Measurements from ENCODE around the gene VAV2. TPM values are rescaled to one million over a fixed set of nuclear protein-coding genes. Genes with fewer than 3 reads are reported as not detected.
A peak's percentile ranks its signal among the peaks of the same experiment; 100 is the strongest.

The VAV2 gene
- total RNA-seq, 1 donor from 2014 or later, result 61.9 TPM

- DNase-seq (ENCODE audit: low spot score in 2 of 2, unreplicated experiment in 2 of 2), result no peak
- Mint-ChIP-seq H3K27ac (peak overlapping the region; percentile 34), H3K27me3 (ENCODE audit: low read depth) (no peaks in the 10 kb centered on the region), H3K36me3 (peaks cover 19% of the 10 kb centered on the region), H3K4me3 (no peak overlapping the region), H3K9me3 (no peaks in the 10 kb centered on the region), H3K4me1 (peaks cover 21% of the 10 kb centered on the region)
- no peak for TF ChIP-seq CTCF (IDR thresholded peaks at IDR 0.05; ENCODE audit: unreplicated experiment)
These were observed 135.3 kb downstream of the VAV2 start for GRCh38 chr9:133856798-133857197.

GRCh38 chr9:133855802-133856521, 136.2 kb downstream of the VAV2 start:
- H3K4me3 Mint-ChIP-seq, result no peak overlapping the region
- H3K36me3 Mint-ChIP-seq, result peaks cover 19% of the 10 kb centered on the region
- DNase-seq (ENCODE audit: low spot score in 2 of 2, unreplicated experiment in 2 of 2), result no peak
- no peaks in the 10 kb centered on the region for H3K9me3 Mint-ChIP-seq
- peaks cover 21% of the 10 kb centered on the region for H3K4me1 Mint-ChIP-seq
- no peaks in the 10 kb centered on the region for H3K27me3 Mint-ChIP-seq (ENCODE audit: low read depth)
- TF ChIP-seq CTCF (IDR thresholded peaks at IDR 0.05; ENCODE audit: unreplicated experiment), result no peak
- peak overlapping the region; percentile 92 for H3K27ac Mint-ChIP-seq

- H3K4me3 Mint-ChIP-seq, result no peak overlapping the region
- peak overlapping the region; percentile 92 for H3K27ac Mint-ChIP-seq
- H3K36me3 Mint-ChIP-seq, result peaks cover 15% of the 10 kb centered on the region
These were observed 136.8 kb downstream of the VAV2 start for GRCh38 chr9:133855371-133855770.

GRCh38 chr9:133854765-133855164, 137.4 kb downstream of the VAV2 start:
- no peaks in the 10 kb centered on the region for H3K27me3 Mint-ChIP-seq (ENCODE audit: low read depth)
- H3K4me1 Mint-ChIP-seq, result peaks cover 21% of the 10 kb centered on the region
- peak overlapping the region; percentile 92 for H3K27ac Mint-ChIP-seq
- peaks cover 13% of the 10 kb centered on the region for H3K36me3 Mint-ChIP-seq
- H3K9me3 Mint-ChIP-seq, result no peaks in the 10 kb centered on the region
- H3K4me3 Mint-ChIP-seq, result no peak overlapping the region
- DNase-seq (ENCODE audit: low spot score in 2 of 2, unreplicated experiment in 2 of 2), result no peak
- no peak for TF ChIP-seq CTCF (IDR thresholded peaks at IDR 0.05; ENCODE audit: unreplicated experiment)

More at GRCh38 chr9:133855371-133855770, 136.8 kb downstream of the VAV2 start:
- no peak for TF ChIP-seq CTCF (IDR thresholded peaks at IDR 0.05; ENCODE audit: unreplicated experiment)
- no peaks in the 10 kb centered on the region for H3K27me3 Mint-ChIP-seq (ENCODE audit: low read depth)
- DNase-seq (ENCODE audit: low spot score in 2 of 2, unreplicated experiment in 2 of 2), result no peak
- no peaks in the 10 kb centered on the region for H3K9me3 Mint-ChIP-seq
- peaks cover 21% of the 10 kb centered on the region for H3K4me1 Mint-ChIP-seq

- no peak for TF ChIP-seq CTCF (IDR thresholded peaks at IDR 0.05; ENCODE audit: unreplicated experiment)
- Mint-ChIP-seq H3K4me1 (peaks cover 21% of the 10 kb centered on the region), H3K36me3 (peaks cover 13% of the 10 kb centered on the region), H3K27me3 (ENCODE audit: low read depth) (no peaks in the 10 kb centered on the region), H3K9me3 (no peaks in the 10 kb centered on the region), H3K4me3 (no peak overlapping the region), H3K27ac (no peak overlapping the region)
- DNase-seq (ENCODE audit: low spot score in 2 of 2, unreplicated experiment in 2 of 2), result no peak
These were observed 138.1 kb downstream of the VAV2 start for GRCh38 chr9:133854048-133854447.

Data from mesothelial cell of epicardium (in vitro differentiated cells).